ENCODE measurements around the gene PAK5.

GRCh38 chr20:9531581-9531980 lies 307.3 kb downstream of the PAK5 start:
- TF ChIP-seq, protein P1, sequence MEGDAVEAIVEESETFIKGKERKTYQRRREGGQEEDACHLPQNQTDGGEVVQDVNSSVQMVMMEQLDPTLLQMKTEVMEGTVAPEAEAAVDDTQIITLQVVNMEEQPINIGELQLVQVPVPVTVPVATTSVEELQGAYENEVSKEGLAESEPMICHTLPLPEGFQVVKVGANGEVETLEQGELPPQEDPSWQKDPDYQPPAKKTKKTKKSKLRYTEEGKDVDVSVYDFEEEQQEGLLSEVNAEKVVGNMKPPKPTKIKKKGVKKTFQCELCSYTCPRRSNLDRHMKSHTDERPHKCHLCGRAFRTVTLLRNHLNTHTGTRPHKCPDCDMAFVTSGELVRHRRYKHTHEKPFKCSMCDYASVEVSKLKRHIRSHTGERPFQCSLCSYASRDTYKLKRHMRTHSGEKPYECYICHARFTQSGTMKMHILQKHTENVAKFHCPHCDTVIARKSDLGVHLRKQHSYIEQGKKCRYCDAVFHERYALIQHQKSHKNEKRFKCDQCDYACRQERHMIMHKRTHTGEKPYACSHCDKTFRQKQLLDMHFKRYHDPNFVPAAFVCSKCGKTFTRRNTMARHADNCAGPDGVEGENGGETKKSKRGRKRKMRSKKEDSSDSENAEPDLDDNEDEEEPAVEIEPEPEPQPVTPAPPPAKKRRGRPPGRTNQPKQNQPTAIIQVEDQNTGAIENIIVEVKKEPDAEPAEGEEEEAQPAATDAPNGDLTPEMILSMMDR (IDR thresholded peaks at IDR 0.05) = no peak
- TF ChIP-seq POLR2A (IDR thresholded peaks at IDR 0.05) = no peak
